ENCODE measurements around the gene RRAS.

RRAS gene

DNA sequence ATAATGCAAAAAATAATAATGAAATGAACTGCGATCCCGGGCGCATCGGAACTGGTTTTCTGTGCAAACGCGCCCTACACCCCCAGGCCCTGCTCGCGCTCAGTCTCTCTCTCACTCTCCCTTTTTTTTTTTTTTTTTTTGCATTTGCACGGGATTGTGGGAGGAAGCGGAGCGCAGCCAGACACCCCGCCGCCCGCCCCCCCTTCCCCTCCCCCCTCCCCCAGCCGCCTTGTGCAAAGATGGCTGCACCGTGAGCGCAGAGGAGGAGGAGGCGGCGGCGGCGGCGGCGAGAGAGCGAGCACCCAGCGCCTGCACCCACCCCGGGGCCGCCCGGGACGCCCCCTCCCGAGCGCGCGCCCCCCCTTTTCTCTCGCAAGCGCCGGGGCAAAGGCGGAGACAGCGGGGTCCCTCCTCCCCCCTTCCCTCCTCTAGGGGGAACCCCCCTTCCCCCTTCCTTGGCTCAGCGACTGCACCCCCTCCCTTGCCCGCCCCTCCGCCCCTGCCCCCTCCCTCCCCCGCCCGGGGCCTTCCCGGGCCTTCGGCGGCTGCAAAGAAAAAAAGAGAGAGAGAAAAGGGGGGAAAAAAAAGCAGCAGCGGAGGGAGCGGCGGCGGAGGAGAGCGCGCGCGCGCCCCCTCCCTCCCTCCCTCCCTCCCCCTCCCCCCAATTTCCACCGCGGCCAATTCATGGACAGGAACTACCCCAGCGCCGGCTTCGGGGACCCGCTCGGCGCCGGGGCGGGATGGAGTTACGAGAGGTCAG is 48.8 kb downstream of the RRAS start, which contains the start of gene PRR12:
PRR12 (plus strand) TSS at position 212 of the 760 bp plus-strand sequence; CDS start at position 685, 473 bp downstream.
- no peak for DNase-seq (ENCODE audit: extremely low read depth, low read depth)
- TF ChIP-seq, protein P1, sequence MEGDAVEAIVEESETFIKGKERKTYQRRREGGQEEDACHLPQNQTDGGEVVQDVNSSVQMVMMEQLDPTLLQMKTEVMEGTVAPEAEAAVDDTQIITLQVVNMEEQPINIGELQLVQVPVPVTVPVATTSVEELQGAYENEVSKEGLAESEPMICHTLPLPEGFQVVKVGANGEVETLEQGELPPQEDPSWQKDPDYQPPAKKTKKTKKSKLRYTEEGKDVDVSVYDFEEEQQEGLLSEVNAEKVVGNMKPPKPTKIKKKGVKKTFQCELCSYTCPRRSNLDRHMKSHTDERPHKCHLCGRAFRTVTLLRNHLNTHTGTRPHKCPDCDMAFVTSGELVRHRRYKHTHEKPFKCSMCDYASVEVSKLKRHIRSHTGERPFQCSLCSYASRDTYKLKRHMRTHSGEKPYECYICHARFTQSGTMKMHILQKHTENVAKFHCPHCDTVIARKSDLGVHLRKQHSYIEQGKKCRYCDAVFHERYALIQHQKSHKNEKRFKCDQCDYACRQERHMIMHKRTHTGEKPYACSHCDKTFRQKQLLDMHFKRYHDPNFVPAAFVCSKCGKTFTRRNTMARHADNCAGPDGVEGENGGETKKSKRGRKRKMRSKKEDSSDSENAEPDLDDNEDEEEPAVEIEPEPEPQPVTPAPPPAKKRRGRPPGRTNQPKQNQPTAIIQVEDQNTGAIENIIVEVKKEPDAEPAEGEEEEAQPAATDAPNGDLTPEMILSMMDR (IDR thresholded peaks at IDR 0.05; ENCODE audit: low read depth, low read length): no peak

DNA sequence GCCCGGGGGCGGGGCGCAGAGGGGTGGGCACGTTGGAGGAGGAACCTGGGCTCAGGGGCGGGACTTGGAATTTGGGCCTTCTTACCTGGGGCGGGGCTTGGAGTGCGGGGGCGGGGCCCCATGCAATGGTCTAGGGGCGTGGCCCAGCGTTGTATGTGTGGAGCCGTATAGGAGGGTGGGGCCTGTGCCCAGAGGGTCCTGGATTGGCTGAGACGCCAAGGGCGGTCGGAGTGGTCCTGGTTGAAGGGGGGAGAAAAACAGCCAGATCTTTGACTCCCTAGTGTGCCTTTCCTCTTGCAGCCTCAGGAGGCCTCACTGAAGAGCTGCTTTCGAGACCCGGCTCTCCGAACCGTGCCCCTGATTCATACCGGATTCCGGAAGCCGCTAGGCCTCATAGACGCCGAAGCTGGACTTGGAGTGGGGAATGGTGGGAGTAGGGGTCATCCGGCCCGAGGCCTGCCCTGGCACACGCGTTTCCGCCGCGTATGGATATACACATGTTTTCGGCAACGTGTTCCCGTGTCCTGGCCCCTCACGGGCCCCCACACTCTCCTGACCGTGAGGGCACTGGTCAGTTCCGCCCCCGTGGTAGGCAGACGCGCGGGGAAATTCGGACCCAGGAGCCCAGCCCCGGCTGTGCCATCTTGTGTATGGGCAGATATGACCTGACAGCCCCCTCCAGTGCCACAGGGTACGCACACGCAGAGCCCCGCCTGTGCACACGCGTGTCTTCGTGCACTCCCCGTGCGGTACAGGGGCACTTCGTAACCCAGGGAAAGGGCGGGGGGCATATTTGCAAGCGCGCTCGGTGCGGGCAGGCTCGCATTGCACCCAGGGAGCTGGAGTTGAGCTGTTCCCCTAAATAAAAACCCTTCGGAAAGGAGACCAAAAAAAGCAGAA is 49.6 kb downstream of the RRAS start:
- DNase-seq (ENCODE audit: extremely low read depth, low read depth): peak; percentile 85
- TF ChIP-seq, protein P1 (IDR thresholded peaks at IDR 0.05; ENCODE audit: low read depth, low read length): no peak; the same call in none of the 2 replicates

DNA sequence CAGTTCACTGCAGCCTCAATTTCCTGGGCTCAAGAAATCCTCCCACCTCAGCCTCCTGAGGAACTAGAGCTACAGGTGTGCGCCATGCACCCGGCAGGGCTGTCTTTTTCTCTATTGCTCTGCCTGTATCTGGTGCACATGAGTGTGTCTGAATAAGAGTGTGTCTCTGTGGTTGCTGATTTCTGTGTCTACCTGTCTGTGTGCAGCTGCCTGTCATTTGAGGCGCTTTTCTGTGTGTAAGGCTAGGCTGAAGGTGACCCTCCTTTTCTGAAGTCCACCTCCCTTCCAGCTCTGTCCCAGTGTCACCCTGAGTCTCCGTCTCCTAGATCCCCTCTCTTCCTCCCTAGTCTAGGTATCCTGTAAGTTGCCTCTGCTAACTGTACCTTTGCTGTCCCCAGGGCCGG is 50.4 kb downstream of the RRAS start:
- TF ChIP-seq, protein P1 (IDR thresholded peaks at IDR 0.05; ENCODE audit: low read depth, low read length): no peak
- DNase-seq (ENCODE audit: extremely low read depth, low read depth): no peak

DNA sequence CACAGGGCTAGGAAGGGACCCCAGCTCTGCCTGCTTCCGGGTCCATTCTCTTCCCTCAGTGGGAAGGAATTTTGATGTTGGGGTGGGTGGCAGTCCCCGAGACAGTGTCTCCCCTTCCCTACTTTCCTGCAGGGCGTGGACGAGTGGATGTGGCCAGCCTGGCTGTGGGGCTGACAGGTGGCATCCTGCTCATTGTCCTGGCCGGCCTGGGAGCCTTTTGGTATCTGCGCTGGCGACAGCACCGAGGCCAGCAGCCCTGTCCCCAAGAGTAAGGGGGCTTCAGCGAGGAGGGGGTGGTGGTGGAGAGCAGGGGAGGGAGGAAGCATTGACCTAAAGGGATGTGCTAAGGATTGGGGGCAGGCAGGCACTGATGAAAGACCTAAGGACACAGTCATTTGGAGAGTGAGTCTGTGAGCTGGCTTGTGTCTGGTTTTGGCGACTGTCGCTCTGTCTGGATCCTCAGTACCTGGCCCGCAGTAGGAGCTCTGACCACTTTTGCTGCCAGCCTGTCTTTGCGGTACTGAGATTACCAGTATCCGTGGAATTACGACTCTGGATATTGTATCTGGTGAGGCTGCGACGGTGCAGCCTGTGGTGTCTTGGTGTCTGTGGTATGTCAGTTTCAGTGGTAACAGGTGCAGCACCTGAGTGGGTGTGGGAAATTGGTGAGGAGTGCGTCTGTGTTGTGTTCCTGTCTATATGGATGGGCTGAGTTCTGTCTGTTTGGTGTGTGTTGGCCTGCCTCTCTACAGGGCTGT is 51.4 kb downstream of the RRAS start:
- no peak for DNase-seq (ENCODE audit: extremely low read depth, low read depth)
- TF ChIP-seq, protein P1 (IDR thresholded peaks at IDR 0.05; ENCODE audit: low read depth, low read length): no peak

DNA sequence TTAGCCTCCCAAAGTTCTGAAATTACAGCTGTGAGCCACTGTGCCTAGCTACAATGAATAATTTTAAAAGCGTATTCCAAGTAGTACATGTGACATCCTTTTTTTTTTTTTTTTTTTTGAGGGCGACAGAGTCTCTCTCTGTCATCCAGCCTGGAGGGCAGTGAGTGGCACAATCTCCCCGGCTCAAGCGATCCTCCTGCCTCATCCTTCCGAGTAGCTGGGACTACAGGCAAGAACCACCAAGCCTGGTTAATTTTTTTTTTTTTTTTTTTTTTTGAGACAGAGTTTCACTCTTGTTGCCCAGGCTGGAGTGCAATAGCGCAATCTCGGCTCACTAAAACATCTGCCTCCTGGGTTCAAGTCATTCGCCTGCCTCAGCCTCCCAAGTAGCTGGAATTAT is 52.7 kb downstream of the RRAS start:
- DNase-seq (ENCODE audit: extremely low read depth, low read depth): no peak
- TF ChIP-seq, protein P1 (IDR thresholded peaks at IDR 0.05; ENCODE audit: low read depth, low read length): no peak
